Activated naive CD4-positive, alpha-beta T cell treated with Interleukin-2 at 50 U/mL for 16 hours (primary cell): ENCODE measurements around the gene CLN5.

Experiments
- DNase-seq: peaks from one replicate; pipeline ENCODE4 v3.0.0-alpha.2; 2020

The CLN5 gene

GRCh38 chr13:77022341-77022740 is 30.5 kb downstream of the CLN5 start:
- DNase-seq: no peak

- DNase-seq: peak; percentile 75
Measured at GRCh38 chr13:77026255-77026860, 34.5 kb downstream of the CLN5 start.

- DNase-seq: peak; percentile 83
Measured at GRCh38 chr13:77026861-77027621, 35.2 kb downstream of the CLN5 start, which contains the start of gene FBXL3. Gene FBXL3 (minus strand): TSS chr13:77027159. CDS start chr13:77021860, 5,299 bp downstream.

GRCh38 chr13:77028202-77028601 is 36.3 kb downstream of the CLN5 start:
- DNase-seq: no peak

- no peak for DNase-seq
Measured at GRCh38 chr13:77029436-77029835, 37.6 kb downstream of the CLN5 start.

- DNase-seq: no peak
Measured at GRCh38 chr13:77031656-77032243, 39.9 kb downstream of the CLN5 start.

GRCh38 chr13:77033717-77034302 is 41.9 kb downstream of the CLN5 start:
- DNase-seq: no peak

- DNase-seq: no peak
Measured at GRCh38 chr13:77034881-77035280, 43.0 kb downstream of the CLN5 start.

GRCh38 chr13:77036279-77036678 is 44.4 kb downstream of the CLN5 start:
- DNase-seq: no peak

- DNase-seq: no peak
Measured at GRCh38 chr13:77038907-77039480, 47.1 kb downstream of the CLN5 start.

- no peak for DNase-seq
Measured at GRCh38 chr13:77040076-77040475, 48.2 kb downstream of the CLN5 start.

GRCh38 chr13:77040835-77041234 is 49.0 kb downstream of the CLN5 start:
- no peak for DNase-seq

- DNase-seq: no peak
Measured at GRCh38 chr13:77042566-77043177, 50.8 kb downstream of the CLN5 start.

- DNase-seq: no peak
Measured at GRCh38 chr13:77047649-77048343, 55.9 kb downstream of the CLN5 start.

GRCh38 chr13:77048681-77049080 is 56.8 kb downstream of the CLN5 start:
- no peak for DNase-seq

- DNase-seq: no peak
Measured at GRCh38 chr13:77053192-77053591, 61.3 kb downstream of the CLN5 start.
